GM19025 (cell line): ENCODE data around the gene FAM151A.

Experiments used
- ATAC-seq: cut with Tn5 transposase; IDR thresholded peaks from one replicate; pipeline ENCODE4 v1.9.1; 2021; ENCODE audit warnings: mild to moderate bottlenecking, low read depth, moderate library complexity; ENCODE audit not compliant: unreplicated experiment

FAM151A gene

GRCh38 chr1:54604572-54605370 lies 18.6 kb downstream of the FAM151A start:
- ATAC-seq: no peak

GRCh38 chr1:54604051-54604450 lies 19.3 kb downstream of the FAM151A start:
- no peak for ATAC-seq

GRCh38 chr1:54603241-54603640 lies 20.1 kb downstream of the FAM151A start:
- no peak for ATAC-seq

- ATAC-seq: no peak
Measured at GRCh38 chr1:54602554-54602953, 20.8 kb downstream of the FAM151A start.

- no peak for ATAC-seq
Measured at GRCh38 chr1:54601730-54602129, 21.6 kb downstream of the FAM151A start.

- no peak for ATAC-seq
Measured at GRCh38 chr1:54600947-54601721, 22.2 kb downstream of the FAM151A start.

- no peak for ATAC-seq
Measured at GRCh38 chr1:54599211-54599823, 24.0 kb downstream of the FAM151A start.

DNA sequence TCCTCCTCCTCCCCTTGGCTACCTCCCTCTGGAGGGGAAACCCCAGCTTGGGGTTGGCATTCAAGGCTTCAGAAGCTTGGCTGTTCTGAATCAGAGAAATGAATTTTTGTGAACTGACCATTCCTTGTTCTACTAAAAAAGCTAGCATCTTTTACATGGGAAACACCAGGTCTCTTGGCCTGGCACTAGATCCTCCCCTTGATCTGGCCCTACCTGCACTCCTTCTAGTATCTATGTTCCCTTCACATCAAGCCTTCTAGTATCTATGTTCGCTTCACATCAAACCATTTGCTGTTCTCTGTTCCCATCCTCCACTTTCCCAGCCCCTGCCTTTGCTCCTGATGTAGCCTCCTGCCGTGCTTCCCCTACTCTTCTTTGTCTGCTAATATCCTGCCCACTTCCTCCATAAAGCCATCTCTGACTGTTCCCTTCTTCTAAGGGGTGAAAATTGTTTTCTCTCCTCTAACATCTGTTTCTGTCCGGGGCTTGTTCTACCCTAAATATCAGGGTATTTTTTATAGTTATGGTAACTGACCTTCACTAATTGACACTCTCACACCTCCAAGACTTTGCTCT lies 25.8 kb downstream of the FAM151A start:
- ATAC-seq: no peak

- ATAC-seq: no peak
Measured at GRCh38 chr1:54596756-54597155, 26.6 kb downstream of the FAM151A start.

- no peak for ATAC-seq
Measured at GRCh38 chr1:54595956-54596498, 27.3 kb downstream of the FAM151A start.

DNA sequence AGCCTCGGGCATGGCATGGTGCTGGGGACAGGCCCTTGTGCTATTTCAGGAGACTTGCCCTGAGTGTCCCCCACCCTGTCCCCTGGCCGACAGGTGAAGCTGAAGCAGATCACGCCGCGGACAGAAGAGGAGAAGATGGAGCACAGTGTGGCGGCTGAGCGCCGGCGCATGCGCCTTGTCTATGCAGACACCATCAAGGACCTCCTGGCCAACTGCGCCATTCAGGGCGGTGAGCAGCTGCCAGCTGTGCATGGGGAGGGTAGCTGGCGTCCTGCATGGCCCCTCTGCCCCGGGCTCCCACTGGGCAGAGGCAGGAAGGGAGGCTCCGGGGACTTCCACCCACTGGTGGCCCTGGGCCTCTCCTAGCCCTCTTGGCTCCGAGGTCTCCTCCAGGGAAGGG lies 28.9 kb downstream of the FAM151A start:
- no peak for ATAC-seq

GRCh38 chr1:54593571-54594160 lies 29.7 kb downstream of the FAM151A start:
- ATAC-seq: no peak

DNA sequence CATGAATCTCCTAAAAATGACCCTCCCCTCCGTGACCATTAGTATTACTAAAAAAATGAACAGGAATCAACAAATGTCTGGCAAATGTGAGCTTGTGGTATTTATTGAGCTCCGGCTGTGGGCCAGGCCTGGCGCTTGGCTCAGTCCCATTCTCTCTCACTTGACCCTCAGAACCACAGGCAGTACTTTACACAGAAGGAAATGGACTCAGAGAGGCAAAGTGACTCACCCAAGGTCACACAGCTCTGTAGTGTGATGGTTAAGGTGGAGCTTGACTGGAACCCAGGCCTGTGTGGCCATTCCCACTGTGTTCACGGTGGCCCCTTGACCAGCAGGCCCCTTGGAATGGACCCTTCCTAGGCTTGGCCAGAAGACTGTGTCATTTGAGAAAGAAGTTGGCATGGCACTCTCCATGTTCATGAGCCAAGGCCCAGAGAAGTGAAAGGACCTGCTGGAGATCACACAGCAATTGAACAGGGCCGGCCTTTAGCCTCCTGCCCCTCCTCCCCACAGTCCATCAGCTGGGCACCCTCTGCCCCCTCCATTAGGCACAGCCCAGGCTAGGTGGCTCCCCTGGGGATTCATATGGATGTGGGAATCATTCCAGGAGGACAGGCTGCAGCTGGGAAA lies 32.1 kb downstream of the FAM151A start:
- no peak for ATAC-seq

- no peak for ATAC-seq
Measured at GRCh38 chr1:54588377-54588776, 34.9 kb downstream of the FAM151A start.

GRCh38 chr1:54585181-54586066 lies 37.9 kb downstream of the FAM151A start:
- ATAC-seq: no peak

GRCh38 chr1:54584575-54584974 lies 38.8 kb downstream of the FAM151A start:
- no peak for ATAC-seq

- ATAC-seq: no peak
Measured at GRCh38 chr1:54583871-54584270, 39.5 kb downstream of the FAM151A start.

DNA sequence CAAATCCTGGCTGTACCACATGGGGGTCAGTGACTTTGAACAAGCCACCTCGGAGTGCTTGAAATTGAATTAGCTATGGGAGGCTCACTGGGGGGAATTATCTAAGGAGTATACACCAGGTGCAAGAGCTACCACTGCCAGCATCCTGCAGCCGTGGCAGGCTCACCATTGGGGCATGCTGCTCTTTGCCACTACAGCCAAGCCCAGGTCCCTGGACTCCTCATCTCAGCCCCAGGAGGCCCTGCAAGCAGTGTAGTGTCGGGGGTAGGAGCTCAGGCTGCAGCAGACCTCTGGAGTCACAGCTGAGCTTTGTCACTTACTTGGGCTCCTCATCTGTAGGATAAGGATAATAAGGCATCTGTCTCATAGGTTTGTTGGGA lies 40.0 kb downstream of the FAM151A start:
- no peak for ATAC-seq
